ENCODE data around the gene PIGA.
"Not testable (repeated sequence)": the region's sequence is repeated elsewhere in the genome, so short reads cannot be mapped to it uniquely, and the experiment has no call there.

PIGA gene

DNA sequence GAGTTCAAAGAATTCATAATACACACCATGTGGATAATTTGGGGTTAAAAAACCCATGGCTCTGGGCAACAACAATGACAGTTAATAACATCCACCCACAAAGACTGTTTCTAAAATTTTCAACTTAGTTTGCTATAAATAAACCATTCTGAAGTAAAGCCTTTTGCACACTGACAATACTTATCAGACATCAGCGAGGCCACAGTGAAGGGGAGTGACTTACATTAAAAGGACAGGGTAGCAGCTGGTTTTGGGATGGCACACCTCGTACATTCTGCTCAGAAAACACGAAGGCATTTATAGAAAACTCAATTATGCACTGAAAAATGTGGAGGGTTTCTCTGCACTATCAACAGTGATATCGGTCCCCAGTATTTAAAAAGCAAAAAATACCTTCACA, 15.0 kb downstream of the PIGA start:
- no peak for DNase-seq (ENCODE audit: low spot score)

- no peak for DNase-seq (ENCODE audit: low spot score)
Measured at GRCh38 chrX:15319075-15319474, 16.2 kb downstream of the PIGA start.

DNA sequence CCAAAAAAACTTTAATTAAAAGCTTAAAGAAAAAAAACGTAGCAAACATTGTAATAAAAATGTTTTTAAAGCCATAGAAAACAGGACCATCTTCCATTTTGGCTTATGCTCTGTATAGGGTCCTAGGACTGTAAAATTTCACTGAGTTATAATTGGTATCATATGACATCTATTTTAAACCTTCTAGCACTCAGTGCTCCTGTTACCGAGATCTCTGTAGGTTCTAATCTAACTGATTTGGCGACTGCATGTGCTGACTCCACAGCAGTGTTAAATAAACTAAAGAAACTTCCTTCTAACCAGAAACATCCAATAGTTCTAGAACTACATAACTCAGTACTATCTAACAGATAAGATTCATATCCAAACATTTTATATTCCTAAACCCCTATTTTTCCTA, 19.8 kb downstream of the PIGA start, which contains the start of gene ASB11:
Gene ASB11, minus strand, starts transcription at position 132 of the 400 bp plus-strand sequence. Its CDS starts 35 bp downstream, at position 97.
- DNase-seq (ENCODE audit: low spot score) = no peak

DNA sequence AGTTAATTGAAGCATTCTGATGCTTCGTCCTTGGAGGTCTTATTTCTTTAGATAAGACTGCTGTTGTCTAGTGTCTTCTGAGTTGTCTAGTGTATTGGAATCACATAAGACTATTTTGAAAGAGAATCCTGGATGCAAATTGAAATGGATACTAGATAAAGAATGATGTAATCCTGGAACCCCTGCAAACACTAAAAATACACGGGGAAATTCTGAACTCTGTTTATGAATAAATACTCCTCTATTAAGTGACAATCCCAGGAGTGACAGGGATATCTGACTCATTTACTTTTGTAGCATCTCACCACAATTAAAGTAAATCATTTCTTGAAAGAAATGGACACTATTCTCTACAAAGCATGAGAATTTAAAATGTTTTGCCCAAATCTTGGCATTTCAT, 20.9 kb downstream of the PIGA start:
- DNase-seq (ENCODE audit: low spot score) = no peak

DNA sequence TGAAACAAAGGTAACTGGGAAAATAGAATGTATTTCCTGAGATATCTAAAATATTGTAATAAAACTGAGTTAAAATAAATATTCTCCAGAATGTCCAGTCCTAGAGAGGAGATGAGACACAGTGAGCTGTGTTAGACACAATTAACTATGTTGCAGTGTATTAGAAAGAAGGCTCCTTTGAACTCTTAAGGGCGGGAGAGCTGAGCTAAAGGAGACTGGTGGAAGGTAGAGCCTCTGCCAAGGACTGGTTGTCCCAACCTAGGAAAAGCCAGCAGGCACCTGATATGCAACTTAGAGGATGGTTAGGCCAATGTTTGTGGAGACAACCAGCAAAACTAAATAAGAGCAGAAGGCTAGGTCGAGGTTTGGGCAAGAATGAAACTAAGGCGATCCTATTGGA, 24.2 kb downstream of the PIGA start:
- DNase-seq (ENCODE audit: low spot score) = no peak

DNA sequence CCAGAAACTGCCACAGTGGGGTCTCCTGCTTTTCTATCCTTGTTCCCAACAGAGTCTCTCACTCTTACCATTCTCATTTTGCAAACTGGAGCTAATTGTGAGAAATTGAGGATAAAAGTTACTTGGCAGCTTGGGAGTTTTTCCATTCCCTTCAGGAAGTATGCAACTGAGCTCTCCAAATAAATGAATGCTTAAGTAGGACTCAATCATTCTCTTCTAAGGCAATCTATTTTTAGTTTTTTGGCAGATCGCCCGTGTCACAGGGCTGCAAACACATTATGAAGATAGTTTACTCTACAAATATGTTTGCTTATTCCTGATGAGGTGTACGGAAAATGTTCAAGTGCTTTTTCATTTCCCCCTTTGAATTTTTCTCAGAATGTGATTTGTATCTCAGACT, 25.2 kb downstream of the PIGA start:
- DNase-seq (ENCODE audit: low spot score) = no peak

DNA sequence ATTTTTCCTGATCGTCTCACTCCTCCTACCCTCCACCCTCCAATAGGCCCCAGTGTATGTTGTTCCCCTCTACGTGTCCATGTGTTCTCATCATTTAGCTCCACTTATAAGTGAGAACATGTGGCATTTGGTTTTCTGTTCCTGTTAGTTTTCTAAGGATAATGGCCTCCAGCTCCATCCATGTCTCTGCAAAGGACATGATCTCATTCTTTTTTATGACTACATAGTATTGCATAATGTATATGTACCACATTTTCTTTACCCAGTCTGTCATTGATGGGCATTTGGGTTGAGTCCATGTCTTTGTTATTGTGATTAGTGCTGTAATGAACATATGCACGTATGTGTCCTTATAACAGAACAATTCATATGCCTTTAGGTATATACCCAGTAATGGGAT, 29.4 kb downstream of the PIGA start:
- DNase-seq (ENCODE audit: low spot score) = not testable (repeated sequence)

DNA sequence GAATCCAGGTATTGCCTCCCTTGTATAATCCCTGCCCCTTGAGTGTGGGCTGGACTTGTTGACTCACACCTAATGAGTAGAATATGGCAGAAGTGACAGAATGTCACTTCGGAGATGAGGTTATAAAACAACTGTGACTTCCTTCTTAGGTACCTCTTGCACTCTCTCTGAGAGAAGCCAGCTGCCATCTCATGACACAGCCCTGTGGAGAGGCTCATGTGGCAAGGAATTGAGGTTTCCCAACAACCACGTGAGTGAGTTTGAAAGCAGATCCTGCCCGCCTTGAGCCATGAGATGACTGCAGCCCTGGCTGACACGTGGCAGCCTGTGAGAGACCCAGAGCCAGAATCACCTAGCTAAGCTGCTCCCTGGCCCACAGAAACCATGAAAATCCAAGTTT, 33.4 kb downstream of the PIGA start:
- no peak for DNase-seq (ENCODE audit: low spot score)

DNA sequence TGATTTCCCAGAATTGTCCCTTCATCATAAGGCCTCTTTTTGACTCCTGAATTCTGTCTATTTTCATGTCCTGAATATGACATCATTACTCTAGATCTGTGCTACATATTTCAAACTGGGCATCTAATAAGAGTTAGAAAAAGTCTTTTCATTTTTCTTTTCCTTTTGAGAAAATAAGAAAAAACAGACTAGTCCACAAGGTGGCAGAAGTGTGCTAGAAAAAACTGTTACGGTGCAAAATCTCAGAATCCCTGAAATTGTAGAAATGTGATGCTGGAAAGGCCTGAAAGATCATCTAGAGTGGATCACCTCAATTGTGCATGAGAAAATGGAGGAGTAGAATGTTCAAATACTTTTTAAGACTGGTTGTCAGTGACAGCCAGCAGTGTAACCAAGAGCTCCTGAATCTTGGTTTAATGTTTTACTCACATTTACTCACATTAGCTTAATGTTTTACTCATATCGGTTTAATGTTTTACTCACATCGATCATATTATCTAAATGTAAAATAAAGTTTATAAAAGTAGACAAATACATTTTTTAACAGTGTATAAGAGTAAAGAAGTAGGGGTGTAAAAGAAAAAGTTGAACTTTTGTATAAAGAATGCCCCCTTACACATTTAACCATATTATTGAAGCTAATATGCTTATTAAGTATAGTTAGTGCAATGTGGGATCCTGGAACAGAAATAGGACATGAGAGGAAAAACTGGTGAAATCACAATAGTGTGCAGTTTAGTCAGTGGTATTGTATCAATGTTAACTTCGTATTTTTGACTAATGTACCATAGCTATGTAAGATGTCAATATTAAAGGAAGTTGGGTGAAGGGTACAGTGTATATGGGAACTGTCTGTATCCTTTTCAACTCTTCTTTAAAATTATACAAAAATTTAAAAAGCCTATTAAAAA, 35.1 kb downstream of the PIGA start:
- DNase-seq (ENCODE audit: low spot score) = peak; percentile 16

GRCh38 chrX:15298780-15299179, 36.5 kb downstream of the PIGA start:
- DNase-seq (ENCODE audit: low spot score) = no peak

DNA sequence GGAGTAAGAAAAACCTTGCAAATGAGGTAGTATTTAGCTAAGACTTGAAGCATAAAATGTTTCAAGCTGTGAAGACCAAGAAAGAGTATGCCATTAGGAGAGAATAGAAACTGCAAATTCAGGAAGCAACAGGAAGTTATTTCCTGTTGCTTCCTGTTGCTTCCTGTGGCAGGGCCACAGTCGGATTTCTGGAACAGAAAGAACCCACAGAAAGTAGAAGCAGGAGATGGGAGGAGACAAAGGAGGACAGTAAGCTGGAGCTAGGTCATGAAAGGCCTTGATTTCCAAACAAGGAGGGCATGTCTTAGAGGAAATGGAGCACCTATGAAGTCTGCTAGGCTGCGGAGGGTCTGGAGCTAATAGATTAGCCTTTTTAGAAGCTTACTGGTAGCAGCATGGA, 37.1 kb downstream of the PIGA start:
- no peak for DNase-seq (ENCODE audit: low spot score)

DNA sequence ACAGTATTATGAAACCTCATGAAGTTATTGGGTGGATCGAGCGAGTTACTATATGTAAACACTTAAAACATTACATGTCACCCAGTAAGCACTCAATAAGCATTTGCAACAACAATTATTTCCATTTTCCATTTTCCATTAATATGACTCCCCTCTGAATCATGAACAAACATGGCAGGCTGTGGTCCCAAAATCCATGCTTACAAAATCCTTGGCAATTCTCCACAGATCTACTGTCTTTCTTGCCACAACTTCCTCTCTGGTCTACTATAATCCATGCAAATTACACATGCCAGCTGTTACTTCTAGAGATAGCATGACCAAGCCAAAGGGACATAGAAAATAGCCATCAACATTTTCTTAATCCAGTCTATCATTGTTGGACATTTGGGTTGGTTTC, 41.9 kb downstream of the PIGA start:
- no peak for DNase-seq (ENCODE audit: low spot score)

DNA sequence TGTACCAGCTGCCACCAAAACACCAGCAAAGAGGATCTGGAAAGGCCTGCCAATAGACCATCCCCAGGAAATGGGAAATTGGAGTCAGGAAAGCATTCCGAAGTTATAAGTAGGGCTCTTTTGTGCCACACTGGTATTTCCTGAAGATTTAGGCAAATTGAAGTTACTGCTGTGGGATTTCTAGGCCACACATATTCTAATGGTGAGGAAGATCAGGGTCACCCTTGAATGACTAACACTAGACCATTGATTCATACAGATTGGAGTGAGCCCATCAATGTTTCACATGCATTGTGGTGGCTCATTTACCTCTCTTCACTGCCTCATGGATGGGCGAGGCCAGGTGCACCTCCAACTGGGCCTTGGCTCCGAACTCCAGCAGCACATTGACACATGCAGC, 42.5 kb downstream of the PIGA start:
- no peak for DNase-seq (ENCODE audit: low spot score)

DNA sequence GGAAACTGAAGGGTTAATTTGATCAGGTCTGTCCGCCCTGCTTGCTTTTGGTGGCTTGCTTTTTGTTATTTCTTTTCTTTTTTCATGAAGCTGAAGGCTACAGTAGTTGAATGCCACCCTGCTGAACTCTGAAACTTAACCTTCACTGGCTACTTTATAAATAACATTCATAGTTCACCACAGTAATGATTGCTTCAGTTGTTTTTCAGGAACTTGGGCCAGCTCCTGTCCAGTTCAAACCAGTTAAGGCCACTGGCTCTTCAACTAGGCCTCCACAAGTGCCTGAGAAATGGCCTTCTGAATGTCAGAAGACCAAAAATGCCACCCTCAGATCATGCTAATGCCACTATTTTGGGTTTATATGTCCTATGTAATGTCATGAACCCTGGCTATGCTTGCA, 57.7 kb downstream of the PIGA start:
- no peak for DNase-seq (ENCODE audit: low spot score)

DNA sequence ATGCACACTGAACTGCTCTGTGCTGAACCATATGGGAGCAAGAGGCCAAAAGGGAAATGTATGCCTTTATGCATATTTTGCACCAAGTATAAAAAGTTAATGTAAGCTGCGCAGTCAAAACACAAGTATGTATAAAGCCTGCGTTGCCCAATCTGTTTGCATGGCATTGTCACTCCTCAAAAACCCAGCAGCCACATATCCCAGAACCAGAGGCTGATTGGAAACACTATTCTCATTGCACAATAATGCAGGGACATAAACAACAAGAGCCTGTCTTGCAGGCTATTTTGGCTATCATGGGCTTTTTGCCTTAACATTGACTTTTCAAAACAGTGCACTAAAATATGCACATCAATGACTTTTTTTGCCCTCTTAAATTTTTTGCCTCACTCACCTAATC, 60.4 kb downstream of the PIGA start:
- DNase-seq (ENCODE audit: low spot score) = no peak

- not testable (repeated sequence) for DNase-seq (ENCODE audit: low spot score)
Measured at GRCh38 chrX:15273275-15273674, 62.0 kb downstream of the PIGA start.

GRCh38 chrX:15271757-15272156, 63.6 kb downstream of the PIGA start:
- no peak for DNase-seq (ENCODE audit: low spot score)

DNA sequence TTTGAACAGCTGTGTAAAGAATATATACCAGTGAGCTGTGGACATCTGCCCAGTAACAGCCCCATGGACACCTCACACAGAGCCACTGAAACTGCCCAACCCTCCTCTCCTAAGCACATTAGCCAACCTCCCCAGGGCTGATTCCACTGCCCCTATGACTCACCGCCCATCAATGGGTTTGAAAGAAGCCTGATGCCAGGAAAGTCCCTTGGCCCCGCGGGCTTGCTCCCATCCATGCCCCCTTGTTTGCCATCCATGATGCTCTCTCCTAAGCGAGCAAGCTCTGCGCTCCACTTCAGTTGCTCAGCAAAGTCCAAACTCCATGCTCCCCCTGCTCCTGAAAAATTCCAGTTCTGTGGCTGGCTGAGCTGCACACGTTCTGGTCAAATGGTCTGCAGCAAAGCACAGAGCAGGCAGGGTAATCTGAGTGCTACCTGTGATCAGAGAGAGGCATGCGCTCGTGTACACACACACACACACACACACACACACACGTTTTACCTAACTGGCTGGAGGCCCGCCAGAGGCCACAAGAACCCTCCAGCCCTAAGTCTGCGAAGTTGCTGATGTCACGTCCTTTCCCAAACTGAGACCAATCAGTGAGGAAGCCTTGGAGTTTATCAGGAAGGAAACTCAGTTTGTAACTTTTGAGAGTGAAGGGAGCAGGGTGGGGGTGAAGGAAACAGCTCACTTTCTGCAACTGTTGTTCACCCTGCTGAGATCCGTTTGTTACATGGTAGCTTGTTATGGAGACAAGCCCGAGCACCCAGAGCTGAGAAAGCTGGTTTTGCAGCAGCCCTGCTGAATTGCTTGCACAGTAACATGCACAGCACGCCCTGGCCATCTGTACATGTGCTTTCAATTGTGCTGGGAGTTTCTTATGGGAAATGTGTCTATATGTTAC, 65.5 kb downstream of the PIGA start, which contains the start of gene ASB9:
Gene ASB9, minus strand, starts transcription at position 466 of the 904 bp plus-strand sequence. Its CDS starts 209 bp downstream, at position 257.
- peak; percentile 34 for DNase-seq (ENCODE audit: low spot score)

Data from iPS-NIHi11 (cell line).